ENCODE measurements around the gene KRTAP5-2. TPM values are rescaled to one million over a fixed set of nuclear protein-coding genes. Genes with fewer than 3 reads are reported as not detected.

Gene KRTAP5-2
- total and polyA plus RNA-seq, 2 of the 4 experiments (the other 2 are of a cell fraction) = not detected

GRCh38 chr11:1597331-1597993 is 632 bp downstream of the KRTAP5-2 start:
- no peak overlapping the region for H2BK20ac ChIP-seq (ENCODE audit: low read depth, low read length)
- no peak overlapping the region for H3K18ac ChIP-seq (ENCODE audit: low read depth, low read length)
- H3K79me1 ChIP-seq (ENCODE audit: low read depth in 1 of 2, low read length in 2 of 2) = no peaks in the 10 kb centered on the region
- no peaks in the 10 kb centered on the region for H3K9me3 ChIP-seq (ENCODE audit: control insufficient read depth, insufficient read depth, low read length)
- H3K9ac ChIP-seq (ENCODE audit: low read depth, low read length) = no peak overlapping the region
- no peaks in the 10 kb centered on the region for H3K4me1 ChIP-seq (ENCODE audit: control insufficient read depth, insufficient read depth, low read length)
- DNase-seq (no peak), ATAC-seq (ENCODE audit: low read depth) (no peak)
- no peak overlapping the region for H2BK5ac ChIP-seq (ENCODE audit: low read depth, low read length, poor library complexity, severe bottlenecking)
- no peak overlapping the region for H3K56ac ChIP-seq (ENCODE audit: extremely low read depth, insufficient read depth, low read length)
- ChIA-PET POLR2A (ENCODE audit: unreplicated experiment) (no interaction called here), CTCF (no interaction called here)
- no peak overlapping the region for H2BK120ac ChIP-seq (ENCODE audit: low read depth, low read length)
- intact Hi-C loops (cut with micrococcal nuclease) (no loop called here), dilution Hi-C loops (cut with HindIII; ENCODE audit: low sequenced_read_pairs, unreplicated experiment) (no loop called here), in situ Hi-C loops (cut with MboI; ENCODE audit: low sequenced_read_pairs) (no loop called here)
- H3K14ac ChIP-seq (replicated peaks; ENCODE audit: low read depth, low read length) = no peak overlapping the region
- H2AK9ac ChIP-seq (replicated peaks; ENCODE audit: low read depth, low read length, poor library complexity) = no peak overlapping the region
- no peaks in the 10 kb centered on the region for H3K9me1 ChIP-seq (ENCODE audit: insufficient read depth, low read length)
- no peak overlapping the region for H4K5ac ChIP-seq (ENCODE audit: low read depth, low read length)
- no peak overlapping the region for H2AFZ ChIP-seq (replicated peaks; ENCODE audit: low read length, poor library complexity)
- no peak overlapping the region for H3K4me3 ChIP-seq (ENCODE audit: insufficient read depth, low read depth, low read length)
- no peak overlapping the region for H4K91ac ChIP-seq (ENCODE audit: insufficient read depth, low read depth, low read length)
- peaks cover 43% of the 10 kb centered on the region for H3K27me3 ChIP-seq (ENCODE audit: control insufficient read depth, insufficient read depth, low read length)
- no peaks in the 10 kb centered on the region for H3K36me3 ChIP-seq (ENCODE audit: control insufficient read depth, insufficient read depth, low read length)
- no peak overlapping the region for H3K4ac ChIP-seq (ENCODE audit: low read depth, low read length)
- no peak overlapping the region for H3K23ac ChIP-seq (ENCODE audit: low read depth, low read length)
- H4K8ac ChIP-seq (ENCODE audit: low read depth in 2 of 2, low read length in 2 of 2) = no peak overlapping the region
- no peak overlapping the region for H2BK15ac ChIP-seq (ENCODE audit: low read depth, low read length)
- no peak for TF ChIP-seq SMC3 (IDR thresholded peaks at IDR 0.05; ENCODE audit: low read depth, low read length)
- no peak for TF ChIP-seq USF2 (IDR thresholded peaks at IDR 0.05; ENCODE audit: low read depth, low read length)
- TF ChIP-seq RCOR1 (IDR thresholded peaks at IDR 0.05; ENCODE audit: insufficient replicate concordance, low read length) = no peak
- no peak for TF ChIP-seq RAD21 (IDR thresholded peaks at IDR 0.05; ENCODE audit: low read length)
- TF ChIP-seq ELK1 (IDR thresholded peaks at IDR 0.05; ENCODE audit: borderline replicate concordance, low read depth, low read length) = no peak
- no peak for TF ChIP-seq CHD1 (IDR thresholded peaks at IDR 0.05; ENCODE audit: low read depth, low read length)
- BruUV-seq (replicated peaks) = no TSS peak
- no peaks in the 10 kb centered on the region for H4K20me1 ChIP-seq (ENCODE audit: insufficient read depth, low read length)
- no peak overlapping the region for H3K27ac ChIP-seq (ENCODE audit: insufficient read depth, low read length)
- WGBS, 2 experiments (ENCODE audit: extremely low coverage in 2 of 2, insufficient read length in 1 of 2) = 60% methylated on average over 6 of the region's 10 CpGs; no CpG with 5 or more reads in 1 of the 2 experiments
- H3K4me2 ChIP-seq (ENCODE audit: low read depth, low read length) = no peak overlapping the region
- no peak overlapping the region for H2AK5ac ChIP-seq (ENCODE audit: low read depth, low read length)
